Progenitor cell of endocrine pancreas (in vitro differentiated cells): ENCODE data around the gene ZFAND3. TPM values are rescaled to one million over a fixed set of nuclear protein-coding genes. Genes with fewer than 3 reads are reported as not detected.
"Not testable (repeated sequence)": the region's sequence is repeated elsewhere in the genome, so short reads cannot be mapped to it uniquely, and the experiment has no call there.

Source experiments
- DNase-seq: peaks from one replicate; pipeline ENCODE4 v3.0.0; 2021; ENCODE audit warnings: low spot score; ENCODE audit not compliant: unreplicated experiment
- H3K27ac Mint-ChIP-seq: 2 replicates; pipeline ENCODE4 v1.8.0; 2021; ENCODE audit warnings: mild to moderate bottlenecking, moderate library complexity, mixed read lengths
- H3K27me3 Mint-ChIP-seq: 2 replicates; pipeline ENCODE4 v1.8.0; 2021; ENCODE audit warnings: mixed read lengths
- H3K36me3 Mint-ChIP-seq: 2 replicates; pipeline ENCODE4 v1.8.0; 2022; ENCODE audit warnings: mixed read lengths; ENCODE audit not compliant: insufficient read depth
- H3K4me1 Mint-ChIP-seq: 2 replicates; pipeline ENCODE4 v1.8.0; 2021; ENCODE audit warnings: low read depth, mixed read lengths
- H3K4me3 Mint-ChIP-seq: 2 replicates; pipeline ENCODE4 v1.8.0; 2021; ENCODE audit warnings: low read depth, mild to moderate bottlenecking, moderate library complexity, mixed read lengths
- H3K9me3 Mint-ChIP-seq: 2 replicates; pipeline ENCODE4 v1.8.0; 2021; ENCODE audit warnings: low read depth, mixed read lengths
- CTCF ChIP-seq: fragments of 200-600 bp; sonication (generic); IDR thresholded peaks from one replicate; pipeline ENCODE4 v1.5.0; 2021; ENCODE audit warnings: antibody characterized with exemption, mild to moderate bottlenecking; ENCODE audit not compliant: unreplicated experiment
- total RNA-seq: library from RNA; stranded (reverse); gene quantifications from 2 replicates; pipeline ENCODE4 v1.2.1, GENCODE V29; 2021

The ZFAND3 gene
- total RNA-seq, 1 donor from 2014 or later: 102 TPM

DNA sequence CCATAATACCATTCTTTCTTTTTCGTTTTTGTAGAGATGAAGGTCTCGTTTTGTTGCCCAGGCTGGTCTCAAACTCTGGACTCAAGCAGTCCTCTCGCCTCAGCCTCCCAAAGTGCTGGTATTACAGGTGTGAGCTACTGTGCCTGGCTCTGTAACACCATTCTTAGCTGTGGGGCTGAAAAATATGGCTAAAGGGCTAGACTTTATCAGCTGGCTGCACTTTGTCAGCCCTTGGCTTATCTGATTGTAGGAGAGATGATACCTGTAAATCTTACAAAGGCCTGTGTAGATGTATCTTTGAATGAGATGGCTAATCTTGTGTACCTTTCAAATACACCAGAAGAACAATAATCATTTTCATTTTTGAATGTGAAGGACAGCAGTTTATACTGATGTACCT lies 55.2 kb downstream of the ZFAND3 start:
- Mint-ChIP-seq H3K27me3 (no peaks in the 10 kb centered on the region), H3K9me3 (peaks cover 11% of the 10 kb centered on the region), H3K36me3 (peaks cover 10% of the 10 kb centered on the region), H3K4me1 (peaks cover 38% of the 10 kb centered on the region), H3K27ac (no peak overlapping the region), H3K4me3 (no peak overlapping the region)
- no peak for DNase-seq
- no peak for TF ChIP-seq CTCF

GRCh38 chr6:37875561-37876309 lies 56.2 kb downstream of the ZFAND3 start:
- TF ChIP-seq CTCF: no peak
- Mint-ChIP-seq H3K4me3 (no peak overlapping the region), H3K27ac (no peak overlapping the region), H3K27me3 (no peaks in the 10 kb centered on the region), H3K36me3 (peaks cover 10% of the 10 kb centered on the region), H3K4me1 (peaks cover 40% of the 10 kb centered on the region), H3K9me3 (peaks cover 11% of the 10 kb centered on the region)
- no peak for DNase-seq

- no peak overlapping the region for H3K4me3 Mint-ChIP-seq
- DNase-seq: no peak
- no peaks in the 10 kb centered on the region for H3K27me3 Mint-ChIP-seq
- H3K27ac Mint-ChIP-seq: no peak overlapping the region
- H3K9me3 Mint-ChIP-seq: peaks cover 8% of the 10 kb centered on the region
- no peak for TF ChIP-seq CTCF
- peaks cover 10% of the 10 kb centered on the region for H3K36me3 Mint-ChIP-seq
- H3K4me1 Mint-ChIP-seq: peaks cover 44% of the 10 kb centered on the region
These were observed 57.3 kb downstream of the ZFAND3 start for GRCh38 chr6:37876843-37877242.

GRCh38 chr6:37877373-37878149 lies 58.0 kb downstream of the ZFAND3 start:
- Mint-ChIP-seq H3K4me1 (peaks cover 47% of the 10 kb centered on the region), H3K27ac (peak overlapping the region; percentile 22), H3K9me3 (peaks cover under 1% of the 10 kb centered on the region), H3K4me3 (no peak overlapping the region), H3K36me3 (peaks cover 4% of the 10 kb centered on the region), H3K27me3 (no peaks in the 10 kb centered on the region)
- DNase-seq: no peak
- TF ChIP-seq CTCF: no peak

GRCh38 chr6:37878150-37878710 lies 58.7 kb downstream of the ZFAND3 start:
- H3K27ac Mint-ChIP-seq: peak overlapping the region; percentile 22

DNA sequence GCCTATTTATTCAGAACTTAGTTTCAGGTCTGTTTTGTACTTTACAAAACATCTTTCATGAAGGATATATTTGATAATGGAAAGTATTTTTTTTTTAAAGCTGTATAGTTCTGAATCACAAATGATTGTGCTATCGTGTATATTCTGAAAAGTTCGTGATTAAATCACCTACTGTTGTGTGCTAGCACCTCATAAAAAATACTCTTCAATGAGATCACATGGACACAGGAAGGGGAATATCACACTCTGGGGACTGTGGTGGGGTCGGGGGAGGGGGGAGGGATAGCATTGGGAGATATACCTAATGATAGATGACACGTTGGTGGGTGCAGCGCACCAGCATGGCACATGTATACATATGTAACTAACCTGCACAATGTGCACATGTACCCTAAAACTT lies 61.1 kb downstream of the ZFAND3 start:
- H3K9me3 Mint-ChIP-seq, H3K36me3 Mint-ChIP-seq, H3K4me3 Mint-ChIP-seq, H3K27ac Mint-ChIP-seq, H3K27me3 Mint-ChIP-seq, DNase-seq: not testable (repeated sequence)
- H3K4me1 Mint-ChIP-seq: peaks cover 46% of the 10 kb centered on the region

More at GRCh38 chr6:37878150-37878710, 58.7 kb downstream of the ZFAND3 start:
- Mint-ChIP-seq H3K36me3 (peaks cover 5% of the 10 kb centered on the region), H3K4me3 (no peak overlapping the region), H3K4me1 (peaks cover 46% of the 10 kb centered on the region), H3K27me3 (no peaks in the 10 kb centered on the region), H3K9me3 (no peaks in the 10 kb centered on the region)
- TF ChIP-seq CTCF: no peak
- no peak for DNase-seq
